Activated CD8-positive, alpha-beta memory T cell treated with anti-CD3 and anti-CD28 coated beads, Interleukin-2, amount 50 U/mL, for 48 hours (primary cell): ENCODE data around the gene KRT80.
A peak's percentile ranks its signal among the peaks of the same experiment; 100 is the strongest.

Source experiments
- DNase-seq: peaks from one replicate; pipeline ENCODE4 v3.0.0-alpha.2; 2020

KRT80 gene

GRCh38 chr12:52151153-52151836, 40.5 kb downstream of the KRT80 start:
- no peak for DNase-seq

GRCh38 chr12:52149651-52150241, 42.1 kb downstream of the KRT80 start:
- no peak for DNase-seq

DNA sequence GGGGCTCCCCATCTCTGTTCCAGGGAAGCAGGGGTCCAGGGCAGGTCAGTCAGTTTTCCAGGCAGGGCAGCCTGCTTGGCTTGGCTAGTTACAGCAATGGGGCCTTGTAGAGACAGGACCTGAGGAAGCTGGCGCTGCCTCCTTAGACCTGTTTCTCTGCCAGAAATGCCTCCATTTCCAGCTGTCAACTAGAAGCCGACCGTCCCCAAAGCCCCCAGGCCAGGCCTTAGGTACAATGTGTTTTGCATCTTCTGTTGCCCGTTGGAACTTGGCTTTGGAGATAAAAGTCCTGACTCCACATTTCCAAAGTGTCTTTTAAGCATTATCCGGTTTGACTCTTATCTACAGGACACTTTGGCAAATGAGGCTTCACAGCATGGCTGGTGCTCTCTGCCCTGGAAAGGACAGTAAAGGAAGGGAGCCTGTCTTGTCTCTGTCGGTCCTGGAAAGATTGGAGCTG, 42.6 kb downstream of the KRT80 start:
- no peak for DNase-seq

- no peak for DNase-seq
These were observed 43.2 kb downstream of the KRT80 start for GRCh38 chr12:52148464-52149181.

DNA sequence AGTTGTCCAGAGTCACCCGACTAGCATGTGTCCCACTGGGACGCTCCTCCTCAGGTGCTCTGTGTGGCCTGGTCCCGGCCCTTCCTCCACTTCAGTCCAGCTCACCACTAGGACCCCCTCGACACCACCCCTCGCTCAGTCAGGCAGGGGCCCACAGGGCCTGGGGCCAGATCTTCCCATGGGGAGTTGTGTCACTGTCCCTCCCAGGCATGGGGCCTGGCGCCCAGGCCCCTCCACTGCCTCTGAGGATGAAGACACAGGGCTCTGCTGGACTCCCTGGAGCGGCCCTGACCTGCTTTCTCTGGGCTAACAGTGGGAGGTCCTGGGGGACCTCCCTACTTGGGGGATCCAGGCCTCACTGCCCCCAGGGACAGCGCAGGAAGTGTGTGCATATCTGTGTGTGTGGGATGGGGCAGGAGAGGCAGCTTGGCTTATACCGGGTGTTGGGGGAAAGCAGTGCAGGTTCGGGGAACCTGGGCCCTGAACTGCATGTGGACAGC, 43.8 kb downstream of the KRT80 start:
- DNase-seq: no peak

GRCh38 chr12:52147367-52147963, 44.3 kb downstream of the KRT80 start:
- no peak for DNase-seq

GRCh38 chr12:52146822-52147366, 44.9 kb downstream of the KRT80 start:
- DNase-seq: no peak

DNA sequence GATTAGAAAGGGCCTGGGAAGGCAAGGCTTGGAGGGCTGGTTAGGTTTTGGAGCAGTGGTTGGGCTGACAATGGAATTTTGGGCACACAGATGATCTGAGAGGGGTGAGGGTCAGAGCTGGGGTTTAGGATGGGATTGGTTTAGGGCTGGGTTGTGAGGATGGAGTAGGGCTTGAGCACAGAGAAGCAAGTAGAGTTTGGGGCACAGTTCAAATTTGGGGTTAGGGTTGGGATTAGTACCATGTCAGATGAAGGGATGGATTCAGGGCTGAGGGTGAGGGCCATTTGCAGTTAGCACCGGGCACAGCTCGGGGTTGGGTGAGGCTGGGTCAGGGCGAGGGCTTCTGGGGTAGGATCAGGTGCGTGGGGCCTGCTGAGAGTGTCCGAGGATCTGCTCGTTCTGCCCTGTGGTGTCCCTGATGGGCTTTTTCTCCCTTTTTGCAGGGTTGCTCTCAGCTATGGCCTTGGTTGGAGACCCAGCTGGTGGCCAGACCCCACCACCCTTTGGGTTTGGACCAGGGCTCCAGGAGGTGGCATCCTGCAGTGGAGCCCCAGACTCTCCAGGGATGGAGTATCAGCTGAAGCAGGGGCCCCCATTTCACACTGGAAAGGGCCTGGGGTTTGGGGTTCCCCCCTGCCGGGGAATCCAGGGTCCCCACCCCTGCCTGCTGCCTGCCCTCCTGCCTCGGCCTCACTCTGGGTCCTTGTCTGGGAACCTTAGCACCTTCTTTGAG, 45.6 kb downstream of the KRT80 start:
- DNase-seq: no peak

DNA sequence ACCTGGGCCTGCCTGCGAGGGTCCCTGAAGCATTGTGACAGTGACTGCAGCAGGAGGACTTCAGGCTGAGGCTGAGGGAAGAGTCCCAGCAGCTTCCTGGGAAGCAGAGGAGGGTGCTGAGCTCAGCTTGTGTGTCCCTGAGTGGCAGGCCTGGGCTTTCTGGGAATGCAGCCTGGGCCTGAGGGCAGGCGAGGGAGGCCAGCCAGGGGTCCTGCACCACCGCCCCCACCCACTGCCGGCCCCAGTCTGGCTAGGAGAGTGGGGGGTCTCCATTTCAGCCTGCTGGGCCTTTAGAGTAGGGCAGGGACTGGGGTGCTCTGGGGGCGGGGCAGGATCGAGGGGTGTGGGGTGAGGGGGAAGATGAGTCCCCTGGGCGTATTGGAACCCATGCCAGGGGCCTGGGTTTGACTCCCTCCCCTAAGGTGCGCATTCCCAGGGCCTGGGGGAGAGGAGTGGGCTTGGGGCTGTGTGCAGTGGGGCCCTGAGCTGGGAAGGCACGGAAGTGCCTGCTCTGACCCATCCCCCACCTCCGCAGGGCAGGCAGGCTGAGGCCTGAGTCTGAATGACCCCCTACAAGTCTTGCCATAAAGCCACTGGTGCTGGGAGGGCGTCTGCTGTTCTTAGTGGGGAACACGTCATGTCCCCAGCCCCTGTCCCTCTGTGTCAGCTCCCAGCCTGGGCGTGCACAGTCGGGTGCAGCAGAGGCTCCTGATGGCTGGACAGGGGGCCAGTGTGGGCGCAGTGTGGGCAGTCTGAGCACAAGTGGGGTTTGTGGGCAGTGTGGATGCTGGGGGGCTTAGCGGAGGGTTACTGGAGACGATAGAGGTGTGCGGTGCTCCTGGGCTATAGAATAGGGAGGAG, 46.4 kb downstream of the KRT80 start:
- no peak for DNase-seq

GRCh38 chr12:52144512-52145227, 47.1 kb downstream of the KRT80 start:
- no peak for DNase-seq

GRCh38 chr12:52142431-52142830, 49.4 kb downstream of the KRT80 start:
- no peak for DNase-seq

- no peak for DNase-seq
These were observed 49.9 kb downstream of the KRT80 start for GRCh38 chr12:52141875-52142274.

DNA sequence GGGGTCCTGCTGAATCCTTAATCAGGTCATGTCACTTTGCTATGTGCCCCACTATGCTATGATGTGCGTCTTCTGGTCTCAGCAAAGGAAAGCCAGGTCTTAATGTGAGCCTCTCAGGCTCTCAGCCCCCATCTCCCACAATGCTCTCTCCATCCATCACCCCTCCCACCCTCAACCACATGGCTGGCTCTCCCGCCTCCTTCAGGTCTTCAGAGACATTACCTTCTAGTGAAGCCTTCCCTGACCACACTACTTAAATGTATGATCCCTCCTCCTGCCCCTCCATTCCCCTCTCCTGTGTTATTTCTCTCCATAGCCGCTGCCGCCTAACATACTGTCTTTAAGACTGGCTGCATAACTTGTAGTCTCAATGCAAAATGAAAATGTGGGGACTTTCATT, 50.5 kb downstream of the KRT80 start:
- DNase-seq: no peak

DNA sequence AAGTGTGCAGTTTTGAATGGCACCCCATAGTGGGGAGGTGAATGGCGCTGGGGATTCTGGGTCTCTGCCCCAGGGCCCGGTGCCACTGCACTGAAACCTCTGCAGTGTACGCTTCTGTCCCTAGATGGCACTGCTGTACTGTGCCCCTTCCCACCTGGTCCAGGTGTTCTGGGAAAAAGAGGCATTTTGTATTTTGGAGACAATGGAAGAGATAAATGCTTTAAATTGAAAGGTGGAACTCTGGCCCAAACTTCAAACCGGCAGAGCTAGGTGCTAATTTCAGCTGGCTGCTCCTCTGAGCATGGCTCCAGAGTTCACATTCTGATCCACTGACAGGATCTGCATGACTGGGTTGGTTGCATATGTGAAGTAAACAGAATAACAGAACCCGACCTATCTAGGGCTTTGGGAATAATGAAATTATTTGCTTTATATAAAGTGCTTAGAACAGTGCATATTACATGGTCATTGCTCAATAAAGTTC, 52.2 kb downstream of the KRT80 start:
- no peak for DNase-seq

GRCh38 chr12:52139147-52139546, 52.7 kb downstream of the KRT80 start:
- no peak for DNase-seq

- DNase-seq: no peak
These were observed 54.1 kb downstream of the KRT80 start for GRCh38 chr12:52137746-52138145.

DNA sequence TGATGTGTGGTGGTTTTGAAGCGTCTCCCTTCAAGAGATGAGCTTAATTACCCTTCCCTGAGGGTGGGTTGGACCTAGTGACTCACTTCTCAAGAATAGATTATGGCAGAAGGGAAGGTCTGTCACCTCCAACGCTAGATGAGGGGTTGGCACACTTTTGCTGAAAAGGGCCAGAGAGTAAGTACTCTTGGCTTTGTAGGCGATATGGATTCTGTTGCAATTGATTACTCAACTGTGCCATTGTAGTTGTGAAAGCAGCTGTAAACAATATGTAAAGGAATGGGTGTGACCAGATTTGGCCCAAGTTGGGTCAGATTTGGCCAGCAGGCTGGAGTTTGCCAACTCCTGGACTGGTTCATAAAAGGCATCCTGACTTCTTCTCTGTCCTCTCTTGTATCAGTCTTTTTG, 59.1 kb downstream of the KRT80 start:
- no peak for DNase-seq

GRCh38 chr12:52130711-52131110, 61.1 kb downstream of the KRT80 start:
- DNase-seq: peak; percentile 48

DNA sequence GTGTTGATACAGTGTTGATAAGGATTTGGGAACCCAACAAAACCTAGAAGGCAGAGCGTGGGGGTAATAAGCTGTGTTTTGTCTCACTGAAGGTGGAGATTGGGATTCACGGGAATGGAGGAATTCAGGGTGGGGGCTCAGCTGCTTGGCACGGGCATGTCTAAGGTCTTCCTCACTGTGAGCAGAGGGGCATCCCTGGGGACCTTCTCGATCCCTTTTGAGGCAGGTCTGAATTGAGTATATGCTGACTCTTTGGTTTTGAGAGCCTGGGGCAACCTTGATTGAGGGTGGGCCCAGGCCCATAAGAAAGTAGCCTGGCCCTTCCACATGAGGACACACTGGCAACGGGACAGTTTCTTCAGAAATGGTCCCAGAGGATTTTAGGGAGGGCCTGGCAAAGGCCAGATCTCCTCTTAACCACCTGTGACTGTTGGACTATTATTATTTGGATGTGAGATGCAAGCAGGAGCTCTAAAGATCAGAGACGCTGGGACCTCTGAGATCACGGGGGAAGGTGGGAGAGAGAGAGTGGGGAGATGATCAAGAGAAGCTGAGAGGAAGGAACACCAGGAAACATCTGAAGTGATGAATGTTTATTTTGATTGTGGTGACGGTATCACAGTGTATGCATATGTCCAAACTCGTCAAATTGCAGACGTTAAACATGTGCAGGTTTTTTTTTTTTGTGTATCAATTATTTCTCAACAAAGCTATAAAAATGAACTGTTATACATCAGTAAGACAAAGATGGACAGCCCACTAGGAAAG, 63.9 kb downstream of the KRT80 start:
- no peak for DNase-seq
